PFSK-1 (cell line): ENCODE data around the gene USP9X.

Experiments
- POLR2AphosphoS5 ChIP-seq: IDR thresholded peaks from 2 replicates; pipeline ENCODE4 v1.6.1; 2012; ENCODE audit warnings: low read depth, mild to moderate bottlenecking, control low read depth, low read length, moderate library complexity
- SIN3A ChIP-seq: IDR thresholded peaks from 2 replicates; pipeline ENCODE4 v1.6.1; 2012; ENCODE audit warnings: mild to moderate bottlenecking, low read length, moderate library complexity, borderline replicate concordance; ENCODE audit not compliant: insufficient read depth
- TAF1 ChIP-seq: IDR thresholded peaks from 2 replicates; pipeline ENCODE4 v1.6.1; 2012; ENCODE audit warnings: low read length, control low read depth, borderline replicate concordance; ENCODE audit not compliant: insufficient read depth
- TF ChIP-seq, protein P1 (sequence below), 2 experiments: IDR thresholded peaks; 2 replicates each; pipeline versions ENCODE4 v1.6.1 to v1.8.0; 2011 to 2012; ENCODE audit warnings: low read depth in 2 of 2, low read length in 2 of 2, control low read depth in 1 of 2, inconsistent platforms in 1 of 2, mild to moderate bottlenecking in 1 of 2, moderate library complexity in 1 of 2; ENCODE audit not compliant: insufficient read depth in 1 of 2

DNA sequence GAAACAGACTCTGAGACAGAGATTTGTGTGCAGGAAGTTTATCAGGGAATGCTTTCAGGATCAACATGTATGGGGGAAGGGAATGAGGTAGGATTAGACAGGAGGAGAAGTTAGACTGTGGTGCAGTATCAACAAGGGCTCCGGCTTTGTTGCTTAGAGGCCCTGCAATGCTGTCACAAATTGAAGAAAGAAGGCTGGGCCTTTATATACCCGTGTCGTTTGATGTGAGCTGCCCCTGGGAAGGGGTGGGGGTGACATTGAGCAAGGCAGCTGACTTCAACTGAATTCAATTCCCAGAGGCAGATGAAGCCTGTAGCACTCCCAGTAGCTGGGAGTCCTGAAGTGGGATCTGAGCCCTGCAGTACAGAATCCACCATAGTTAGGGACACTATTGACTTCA, 29.5 kb upstream of the USP9X start:
- TF ChIP-seq POLR2AphosphoS5 (no peak), TAF1 (no peak), SIN3A (no peak)
- TF ChIP-seq, protein P1, sequence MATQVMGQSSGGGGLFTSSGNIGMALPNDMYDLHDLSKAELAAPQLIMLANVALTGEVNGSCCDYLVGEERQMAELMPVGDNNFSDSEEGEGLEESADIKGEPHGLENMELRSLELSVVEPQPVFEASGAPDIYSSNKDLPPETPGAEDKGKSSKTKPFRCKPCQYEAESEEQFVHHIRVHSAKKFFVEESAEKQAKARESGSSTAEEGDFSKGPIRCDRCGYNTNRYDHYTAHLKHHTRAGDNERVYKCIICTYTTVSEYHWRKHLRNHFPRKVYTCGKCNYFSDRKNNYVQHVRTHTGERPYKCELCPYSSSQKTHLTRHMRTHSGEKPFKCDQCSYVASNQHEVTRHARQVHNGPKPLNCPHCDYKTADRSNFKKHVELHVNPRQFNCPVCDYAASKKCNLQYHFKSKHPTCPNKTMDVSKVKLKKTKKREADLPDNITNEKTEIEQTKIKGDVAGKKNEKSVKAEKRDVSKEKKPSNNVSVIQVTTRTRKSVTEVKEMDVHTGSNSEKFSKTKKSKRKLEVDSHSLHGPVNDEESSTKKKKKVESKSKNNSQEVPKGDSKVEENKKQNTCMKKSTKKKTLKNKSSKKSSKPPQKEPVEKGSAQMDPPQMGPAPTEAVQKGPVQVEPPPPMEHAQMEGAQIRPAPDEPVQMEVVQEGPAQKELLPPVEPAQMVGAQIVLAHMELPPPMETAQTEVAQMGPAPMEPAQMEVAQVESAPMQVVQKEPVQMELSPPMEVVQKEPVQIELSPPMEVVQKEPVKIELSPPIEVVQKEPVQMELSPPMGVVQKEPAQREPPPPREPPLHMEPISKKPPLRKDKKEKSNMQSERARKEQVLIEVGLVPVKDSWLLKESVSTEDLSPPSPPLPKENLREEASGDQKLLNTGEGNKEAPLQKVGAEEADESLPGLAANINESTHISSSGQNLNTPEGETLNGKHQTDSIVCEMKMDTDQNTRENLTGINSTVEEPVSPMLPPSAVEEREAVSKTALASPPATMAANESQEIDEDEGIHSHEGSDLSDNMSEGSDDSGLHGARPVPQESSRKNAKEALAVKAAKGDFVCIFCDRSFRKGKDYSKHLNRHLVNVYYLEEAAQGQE (IDR thresholded peaks at IDR 0.05; ENCODE audit: insufficient read depth in 1 of 2, low read depth in 2 of 2, low read length in 2 of 2): no peak
